ENCODE measurements around the gene TSNAX. TPM values are rescaled to one million over a fixed set of nuclear protein-coding genes. Genes with fewer than 3 reads are reported as not detected.

TSNAX gene
- total RNA-seq, 1 donor from 2014 or later: 23.6 TPM

- no peak for TF ChIP-seq CTCF (IDR thresholded peaks at IDR 0.05; ENCODE audit: borderline replicate concordance)
Measured at GRCh38 chr1:231576804-231577718, 48.6 kb downstream of the TSNAX start.

GRCh38 chr1:231580874-231581273 lies 52.4 kb downstream of the TSNAX start:
- Histone ChIP-seq H3K27me3 (ENCODE audit: low read depth) (no peaks in the 10 kb centered on the region), H3K4me1 (peaks cover 8% of the 10 kb centered on the region), H3K36me3 (no peaks in the 10 kb centered on the region), H3K9me3 (replicated peaks) (no peaks in the 10 kb centered on the region), H3K27ac (replicated peaks) (no peak overlapping the region), H3K4me3 (no peak overlapping the region)
- intact Hi-C loops (cut with micrococcal nuclease): no loop called here
- no peak for TF ChIP-seq CTCF (IDR thresholded peaks at IDR 0.05; ENCODE audit: borderline replicate concordance)
- no peak for DNase-seq

More at GRCh38 chr1:231576804-231577718, 48.6 kb downstream of the TSNAX start:
- H3K27ac ChIP-seq (replicated peaks): no peak overlapping the region
- intact Hi-C loops (cut with micrococcal nuclease): no loop called here
- DNase-seq: no peak
- H3K4me3 ChIP-seq: no peak overlapping the region
- no peaks in the 10 kb centered on the region for H3K9me3 ChIP-seq (replicated peaks)
- no peaks in the 10 kb centered on the region for H3K27me3 ChIP-seq (ENCODE audit: low read depth)
- H3K4me1 ChIP-seq: no peaks in the 10 kb centered on the region
- no peaks in the 10 kb centered on the region for H3K36me3 ChIP-seq

- H3K27me3 ChIP-seq (ENCODE audit: low read depth): no peaks in the 10 kb centered on the region
- no peak for TF ChIP-seq CTCF (IDR thresholded peaks at IDR 0.05; ENCODE audit: borderline replicate concordance)
- intact Hi-C loops (cut with micrococcal nuclease): no loop called here
- peaks cover 8% of the 10 kb centered on the region for H3K4me1 ChIP-seq
- no peaks in the 10 kb centered on the region for H3K9me3 ChIP-seq (replicated peaks)
- H3K36me3 ChIP-seq: no peaks in the 10 kb centered on the region
- no peak for DNase-seq
- no peak overlapping the region for H3K4me3 ChIP-seq
- H3K27ac ChIP-seq (replicated peaks): no peak overlapping the region
Measured at GRCh38 chr1:231581859-231582258, 53.4 kb downstream of the TSNAX start.

GRCh38 chr1:231583376-231583775 lies 54.9 kb downstream of the TSNAX start:
- intact Hi-C loops (cut with micrococcal nuclease): no loop called here
- peak overlapping the region; percentile 13 for H3K27ac ChIP-seq (replicated peaks)
- H3K27me3 ChIP-seq (ENCODE audit: low read depth): no peaks in the 10 kb centered on the region
- H3K4me3 ChIP-seq: no peak overlapping the region
- peaks cover 8% of the 10 kb centered on the region for H3K4me1 ChIP-seq
- H3K9me3 ChIP-seq (replicated peaks): no peaks in the 10 kb centered on the region
- no peak for DNase-seq
- TF ChIP-seq CTCF (IDR thresholded peaks at IDR 0.05; ENCODE audit: borderline replicate concordance): no peak
- H3K36me3 ChIP-seq: no peaks in the 10 kb centered on the region

- peak overlapping the region; percentile 10 for H3K27ac ChIP-seq (replicated peaks)
- H3K36me3 ChIP-seq: no peaks in the 10 kb centered on the region
- intact Hi-C loops (cut with micrococcal nuclease): no loop called here
- no peak overlapping the region for H3K4me3 ChIP-seq
- no peaks in the 10 kb centered on the region for H3K27me3 ChIP-seq (ENCODE audit: low read depth)
- TF ChIP-seq CTCF (IDR thresholded peaks at IDR 0.05; ENCODE audit: borderline replicate concordance): no peak
- no peak for DNase-seq
- no peaks in the 10 kb centered on the region for H3K9me3 ChIP-seq (replicated peaks)
- peaks cover 8% of the 10 kb centered on the region for H3K4me1 ChIP-seq
Measured at GRCh38 chr1:231584117-231584516, 55.6 kb downstream of the TSNAX start.
